NCI-H82 treated with DMSO at 0.1 percent for 48 hours (cell line): ENCODE data around the gene IL23R.

Source experiments
- DNase-seq: peaks from one replicate; lab custom pipeline; 2025; ENCODE audit not compliant: unreplicated experiment; lab: John Stamatoyannopoulos, UW

The IL23R gene

DNA sequence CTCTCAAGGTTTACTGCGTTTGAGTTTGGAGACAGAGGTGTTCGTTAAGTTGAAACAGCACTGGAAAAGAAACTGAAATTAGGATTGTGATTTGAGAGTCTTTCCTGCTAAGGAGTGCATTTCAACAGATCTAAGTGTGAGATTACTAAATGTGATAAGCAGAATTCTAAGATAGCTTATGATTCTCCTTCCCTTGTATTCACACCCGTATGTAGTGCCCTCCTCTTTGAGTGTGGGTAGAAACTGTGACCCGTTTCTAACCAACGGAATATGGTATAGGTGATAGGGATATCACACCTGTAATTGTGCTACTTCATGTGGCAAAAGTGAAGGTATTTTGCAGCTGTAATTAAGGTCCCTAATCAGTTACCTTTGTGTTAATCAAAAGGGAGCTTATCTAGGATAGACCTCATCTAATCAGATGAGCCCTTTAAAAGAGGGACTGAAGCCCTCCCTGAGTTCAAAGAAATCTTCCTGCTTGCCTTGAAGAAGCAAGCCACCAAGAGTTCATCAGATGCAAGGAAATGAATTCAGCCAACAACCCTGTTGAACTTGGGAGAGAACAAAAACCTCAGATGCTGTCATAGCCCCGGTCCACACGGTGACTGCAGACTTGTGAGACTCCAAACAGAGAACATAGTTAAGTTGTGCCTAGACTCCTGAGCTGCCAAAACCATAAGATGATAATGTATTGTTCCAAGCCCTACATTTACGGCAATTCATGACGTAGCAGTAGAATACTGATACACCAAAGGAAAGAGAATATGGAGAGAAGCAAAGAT lies 128.8 kb downstream of the IL23R start:
- no peak for DNase-seq

GRCh38 chr1:67298762-67299161 lies 132.5 kb downstream of the IL23R start:
- DNase-seq: no peak

DNA sequence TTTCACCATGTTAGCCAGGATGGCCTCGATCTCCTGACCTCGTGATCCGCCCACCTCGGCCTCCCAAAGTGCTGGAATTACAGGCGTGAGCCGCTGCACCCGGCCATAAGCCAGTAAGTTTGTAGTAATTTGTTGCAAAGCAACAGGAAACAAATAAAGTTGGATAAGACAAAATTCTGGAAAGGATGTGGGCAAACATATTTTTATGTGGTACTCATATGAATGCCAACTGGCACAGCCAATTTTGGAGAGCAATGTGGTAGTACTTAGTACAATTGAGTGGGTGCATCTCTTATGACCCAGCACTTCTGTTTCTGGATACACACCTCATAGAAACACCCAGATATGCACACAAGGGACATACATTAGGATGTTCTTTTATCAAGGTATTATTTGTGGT lies 133.0 kb downstream of the IL23R start:
- DNase-seq: no peak

- no peak for DNase-seq
Observed at GRCh38 chr1:67300561-67300960, 134.3 kb downstream of the IL23R start.

DNA sequence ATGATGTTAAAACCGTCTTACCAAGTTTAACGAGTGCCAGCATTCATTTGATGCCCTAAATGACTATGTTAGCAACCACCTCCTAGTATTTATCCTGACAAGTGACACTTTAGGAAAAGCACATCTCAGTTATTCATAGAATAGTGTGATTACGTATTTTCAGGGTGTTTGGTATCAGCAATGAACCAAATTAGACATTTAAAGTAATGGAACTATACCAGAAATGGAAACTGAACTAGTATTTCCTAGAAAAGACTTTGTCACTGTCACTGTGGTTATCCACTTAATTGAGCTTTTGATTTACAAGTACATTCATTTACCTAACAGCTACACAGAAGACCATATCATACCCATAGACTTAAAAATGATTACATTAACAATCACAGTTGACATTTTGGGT lies 137.8 kb downstream of the IL23R start:
- no peak for DNase-seq

DNA sequence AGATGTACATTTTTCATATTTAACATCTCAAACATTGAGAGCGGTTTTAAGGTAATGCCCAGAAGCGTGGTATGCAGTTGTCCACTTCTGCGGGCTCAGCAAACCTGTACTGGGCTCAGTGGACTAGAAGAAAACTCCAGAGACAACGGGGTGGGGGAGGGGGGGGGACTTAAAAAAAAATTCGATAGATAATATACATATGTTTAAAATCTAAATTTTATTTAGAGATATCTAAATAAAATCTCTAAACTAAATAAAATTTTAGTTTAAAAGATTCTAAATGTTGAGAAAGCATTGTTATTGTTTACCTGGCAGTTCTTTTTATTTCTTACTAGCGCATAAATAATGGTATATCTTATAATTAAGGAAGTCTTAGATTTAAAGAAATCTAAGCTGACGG lies 140.3 kb downstream of the IL23R start:
- no peak for DNase-seq

- no peak for DNase-seq
Observed at GRCh38 chr1:67307251-67308060, 141.2 kb downstream of the IL23R start, which contains the start of gene IL12RB2. TSS of gene IL12RB2 (plus strand) at chr1:67307873. CDS start at chr1:67320369, 12,496 bp downstream.

- no peak for DNase-seq
Observed at GRCh38 chr1:67308136-67308535, 141.9 kb downstream of the IL23R start.
